Adrenal gland (tissue), 5 donors: ENCODE results near the gene FBLN1.

Experiments used
- CTCF ChIP-seq, 6 experiments: fragments of 450-650 bp in 4 of 6; fragments of 200-600 bp in 2 of 6; sonication (generic) in 1 of 6; IDR thresholded peaks; 1 replicate in 5 of 6; 2 replicates in 1 of 6; pipeline versions ENCODE4 v1.5.1 to v1.8.0; 2016 to 2021; ENCODE audit warnings: antibody characterized with exemption in 6 of 6, mild to moderate bottlenecking in 2 of 6, moderate library complexity in 1 of 6
- POLR2A ChIP-seq, 2 donors: fragments of 450-650 bp; IDR thresholded peaks; one replicate each; pipeline ENCODE4 v1.6.1; 2017; ENCODE audit warnings: antibody characterized with exemption in 2 of 2, mild to moderate bottlenecking in 2 of 2, moderate library complexity in 1 of 2
- donor health status: DM: no; HTN: no; CAD: no.

- TF ChIP-seq CTCF (IDR thresholded peaks at IDR 0.05) (no peak), POLR2A (IDR thresholded peaks at IDR 0.05) (no peak)
Observed at GRCh38 chr22:45475851-45476514, 26.7 kb upstream of the FBLN1 start.
